HepG2 (cell line): ENCODE measurements around the gene FAM181A. TPM values are rescaled to one million over a fixed set of nuclear protein-coding genes. Genes with fewer than 3 reads are reported as not detected.

Experiments
- ATF4 ChIP-seq, 2 experiments: fragments of 450-650 bp in 1 of 2; sonication (generic) in 1 of 2; formaldehyde crosslinking; IDR thresholded peaks; 2 replicates each; pipeline versions ENCODE4 v1.5.0 to v1.8.0; 2020 to 2022; ENCODE audit warnings: mild to moderate bottlenecking in 1 of 2, missing genetic modification reagents in 1 of 2
- CEBPG ChIP-seq: IDR thresholded peaks from 2 replicates; pipeline ENCODE4 v1.6.1; 2016
- RBM39 ChIP-seq: fragments of 200-400 bp; formaldehyde crosslinking; IDR thresholded peaks from one replicate; pipeline ENCODE4 v1.6.1; 2018; ENCODE audit warnings: antibody characterized with exemption, mild to moderate bottlenecking, low read depth, low read length; ENCODE audit not compliant: poor library complexity, severe bottlenecking
- RFX1 ChIP-seq: fragments of 450-650 bp; IDR thresholded peaks from 2 replicates; pipeline ENCODE4 v1.6.1; 2017
- SOX6 ChIP-seq, 2 experiments: fragments of 450-650 bp in 1 of 2; sonication (generic) in 1 of 2; formaldehyde crosslinking in 1 of 2; IDR thresholded peaks; 2 replicates each; pipeline versions ENCODE4 v1.4.0 to v1.6.1; 2017 to 2020; ENCODE audit warnings: antibody characterized with exemption in 1 of 2, mild to moderate bottlenecking in 1 of 2, missing genetic modification reagents in 1 of 2
- ZNF383 ChIP-seq: sonication (generic); formaldehyde crosslinking; IDR thresholded peaks from 2 replicates; pipeline ENCODE4 v1.4.0; 2020; ENCODE audit warnings: missing genetic modification reagents, mild to moderate bottlenecking, borderline replicate concordance
- polyA plus RNA-seq, 8 experiments: library from polyadenylated mRNA; depleted of rRNA in 3 of 8; stranded (reverse) in 7 of 8; unstranded in 1 of 8; fragments of >200 nt; fragmentation: Illumina TruSeq in 4 of 8; extraction: Trizol in 4 of 8; gene quantifications; 2 replicates each; pipeline versions ENCODE4 v1.2.1 to v1.2.3, GENCODE V29; 2011 to 2016; ENCODE audit warnings: low read depth in 4 of 8, missing spikeins in 1 of 8, mixed read lengths in 1 of 8; ENCODE audit not compliant: insufficient read depth in 1 of 8
- total RNA-seq, 5 experiments: library from RNA; depleted of rRNA; stranded (reverse); fragments of >200 nt; fragmentation: Illumina TruSeq; extraction: Trizol; gene quantifications; 2 replicates each; pipeline ENCODE4 v1.2.3, GENCODE V29; 2016; ENCODE audit warnings: low read depth in 1 of 5
- TF ChIP-seq, protein P1 (sequence below): sonication (generic); formaldehyde crosslinking; IDR thresholded peaks from 2 replicates; pipeline ENCODE4 v1.4.0; 2020; ENCODE audit warnings: missing genetic modification reagents, borderline replicate concordance
- TF ChIP-seq, protein P2 (sequence below): sonication (generic); formaldehyde crosslinking; IDR thresholded peaks from 2 replicates; pipeline ENCODE4 v1.8.1; 2023; ENCODE audit warnings: mild to moderate bottlenecking, missing genetic modification reagents, borderline replicate concordance
- TF ChIP-seq, protein P3 (sequence below): sonication (generic); formaldehyde crosslinking; IDR thresholded peaks from 2 replicates; pipeline ENCODE4 v1.4.0; 2020; ENCODE audit warnings: missing genetic modification reagents

The FAM181A gene
- total and polyA plus RNA-seq, 2 of the 13 experiments (the other 11 are each of a cell fraction or from before 2014, with no cell fraction given), result 1.1 to 1.5 TPM

- TF ChIP-seq, protein P1, sequence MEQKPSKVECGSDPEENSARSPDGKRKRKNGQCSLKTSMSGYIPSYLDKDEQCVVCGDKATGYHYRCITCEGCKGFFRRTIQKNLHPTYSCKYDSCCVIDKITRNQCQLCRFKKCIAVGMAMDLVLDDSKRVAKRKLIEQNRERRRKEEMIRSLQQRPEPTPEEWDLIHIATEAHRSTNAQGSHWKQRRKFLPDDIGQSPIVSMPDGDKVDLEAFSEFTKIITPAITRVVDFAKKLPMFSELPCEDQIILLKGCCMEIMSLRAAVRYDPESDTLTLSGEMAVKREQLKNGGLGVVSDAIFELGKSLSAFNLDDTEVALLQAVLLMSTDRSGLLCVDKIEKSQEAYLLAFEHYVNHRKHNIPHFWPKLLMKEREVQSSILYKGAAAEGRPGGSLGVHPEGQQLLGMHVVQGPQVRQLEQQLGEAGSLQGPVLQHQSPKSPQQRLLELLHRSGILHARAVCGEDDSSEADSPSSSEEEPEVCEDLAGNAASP (CRISPR knock-in tag), result no peak
- TF ChIP-seq SOX6 (IDR thresholded peaks at IDR 0.05), result no peak
- 0 out of 2 replicates have a peak, but pooled peaks have one; percentile 21 for TF ChIP-seq SOX6 (CRISPR knock-in tag; IDR thresholded peaks at IDR 0.05)
- no peak for TF ChIP-seq RFX1
- TF ChIP-seq ZNF383 (CRISPR knock-in tag), result no peak
- TF ChIP-seq, protein P2, sequence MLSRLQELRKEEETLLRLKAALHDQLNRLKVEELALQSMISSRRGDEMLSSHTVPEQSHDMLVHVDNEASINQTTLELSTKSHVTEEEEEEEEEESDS (CRISPR knock-in tag), result no peak
- TF ChIP-seq CEBPG, result no peak
- TF ChIP-seq ATF4 (CRISPR knock-in tag; IDR thresholded peaks at IDR 0.05), result no peak
- TF ChIP-seq, protein P3, sequence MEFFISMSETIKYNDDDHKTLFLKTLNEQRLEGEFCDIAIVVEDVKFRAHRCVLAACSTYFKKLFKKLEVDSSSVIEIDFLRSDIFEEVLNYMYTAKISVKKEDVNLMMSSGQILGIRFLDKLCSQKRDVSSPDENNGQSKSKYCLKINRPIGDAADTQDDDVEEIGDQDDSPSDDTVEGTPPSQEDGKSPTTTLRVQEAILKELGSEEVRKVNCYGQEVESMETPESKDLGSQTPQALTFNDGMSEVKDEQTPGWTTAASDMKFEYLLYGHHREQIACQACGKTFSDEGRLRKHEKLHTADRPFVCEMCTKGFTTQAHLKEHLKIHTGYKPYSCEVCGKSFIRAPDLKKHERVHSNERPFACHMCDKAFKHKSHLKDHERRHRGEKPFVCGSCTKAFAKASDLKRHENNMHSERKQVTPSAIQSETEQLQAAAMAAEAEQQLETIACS (CRISPR knock-in tag), result no peak
- TF ChIP-seq RBM39, result no peak
- TF ChIP-seq, all 625 proteins: peak for 4
These were observed 47.2 kb downstream of the FAM181A start (continued) for GRCh38 chr14:93974299-93974698.
